HEK293T (cell line): Measurements from ENCODE around the gene AGFG1.

ENCODE experiments used
- BHLHE40 ChIP-seq: fragments of 450-650 bp; IDR thresholded peaks from 2 replicates; pipeline ENCODE4 v1.6.1; 2016; ENCODE audit warnings: mild to moderate bottlenecking, moderate library complexity, borderline replicate concordance
- CTBP1 ChIP-seq: fragments of 450-650 bp; IDR thresholded peaks from 2 replicates; pipeline ENCODE4 v1.6.1; 2016; ENCODE audit warnings: borderline replicate concordance
- ELF4 ChIP-seq: fragments of 450-650 bp; IDR thresholded peaks from 2 replicates; pipeline ENCODE4 v1.6.1; 2017; ENCODE audit warnings: antibody characterized with exemption
- FOXA1 ChIP-seq: fragments of 450-650 bp; IDR thresholded peaks from 2 replicates; pipeline ENCODE4 v1.6.1; 2016; ENCODE audit warnings: mild to moderate bottlenecking
- FOXK2 ChIP-seq: fragments of 450-650 bp; IDR thresholded peaks from 2 replicates; pipeline ENCODE4 v1.6.1; 2016; ENCODE audit warnings: mild to moderate bottlenecking
- FOXM1 ChIP-seq: fragments of 450-650 bp; IDR thresholded peaks from 2 replicates; pipeline ENCODE4 v1.6.1; 2017; ENCODE audit warnings: mild to moderate bottlenecking, borderline replicate concordance
- L3MBTL2 ChIP-seq: fragments of 450-650 bp; conservative IDR thresholded peaks from 2 replicates; pipeline ENCODE4 v1.6.1; 2016; ENCODE audit warnings: mild to moderate bottlenecking
- LEF1 ChIP-seq: fragments of 450-650 bp; IDR thresholded peaks from 2 replicates; pipeline ENCODE4 v1.6.1; 2017; ENCODE audit warnings: mild to moderate bottlenecking, borderline replicate concordance
- SP1 ChIP-seq: fragments of 450-650 bp; IDR thresholded peaks from 2 replicates; pipeline ENCODE4 v1.6.1; 2017
- SUZ12 ChIP-seq: fragments of 450-650 bp; IDR thresholded peaks from 2 replicates; pipeline ENCODE4 v1.6.1; 2016; ENCODE audit warnings: mild to moderate bottlenecking
- TARDBP ChIP-seq: fragments of 450-650 bp; IDR thresholded peaks from 2 replicates; pipeline ENCODE4 v1.6.1; 2016
- ZNF384 ChIP-seq: fragments of 450-650 bp; IDR thresholded peaks from 2 replicates; pipeline ENCODE4 v1.6.1; 2016

DNA sequence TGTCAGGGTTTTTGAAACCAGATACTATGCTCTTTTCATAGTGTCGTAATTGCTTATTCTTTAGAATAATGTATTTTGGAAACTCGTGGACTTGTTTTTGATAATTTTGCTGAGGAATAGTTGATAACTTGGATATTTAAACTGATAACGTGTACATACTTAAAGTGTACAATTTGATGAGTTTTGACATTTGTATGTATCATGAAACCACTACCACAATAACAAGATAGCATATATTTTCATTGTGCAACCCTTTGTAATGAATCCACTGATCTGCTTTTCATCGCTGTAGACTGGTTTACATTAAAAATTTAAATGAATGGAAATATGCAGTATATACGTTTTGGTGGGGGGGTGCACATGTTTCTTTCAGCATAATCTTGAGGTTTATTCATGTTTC is 45.8 kb downstream of the AGFG1 start:
- TF ChIP-seq TARDBP (no peak), SP1 (no peak), CTBP1 (no peak), BHLHE40 (no peak), SUZ12 (no peak), ZNF384 (no peak), ELF4 (no peak), FOXM1 (no peak), FOXK2 (no peak), FOXA1 (no peak), L3MBTL2 (no peak), LEF1 (no peak)
